GM10266 (cell line): Measurements from ENCODE around the gene ID1.
"Not testable (repeated sequence)": the region's sequence is repeated elsewhere in the genome, so short reads cannot be mapped to it uniquely, and the experiment has no call there.

Experiments used
- DNase-seq: peaks from one replicate; pipeline ENCODE4 v3.0.0; 2012; ENCODE audit errors: extremely low spot score
- CTCF ChIP-seq: IDR thresholded peaks from 2 replicates; pipeline ENCODE4 v1.5.1; 2012; ENCODE audit warnings: mild to moderate bottlenecking, low read depth; ENCODE audit not compliant: control insufficient read depth, insufficient read depth; ENCODE audit errors: missing control alignments

The ID1 gene

GRCh38 chr20:31617432-31618104 is 12.5 kb downstream of the ID1 start:
- DNase-seq = peak; percentile 53
- no peak for TF ChIP-seq CTCF

- TF ChIP-seq CTCF = no peak
- DNase-seq = no peak
Measured at GRCh38 chr20:31620246-31620645, 15.2 kb downstream of the ID1 start.

GRCh38 chr20:31623123-31623505 is 18.0 kb downstream of the ID1 start:
- not testable (repeated sequence) for DNase-seq

GRCh38 chr20:31626534-31626933 is 21.4 kb downstream of the ID1 start:
- not testable (repeated sequence) for DNase-seq

GRCh38 chr20:31628057-31628456 is 23.0 kb downstream of the ID1 start:
- DNase-seq = not testable (repeated sequence)

- TF ChIP-seq CTCF = no peak
- no peak for DNase-seq
Measured at GRCh38 chr20:31630187-31630790, 25.2 kb downstream of the ID1 start.

GRCh38 chr20:31632548-31633338 is 27.7 kb downstream of the ID1 start:
- no peak for DNase-seq
- no peak for TF ChIP-seq CTCF

GRCh38 chr20:31633339-31633914 is 28.3 kb downstream of the ID1 start:
- no peak for DNase-seq
- TF ChIP-seq CTCF = no peak
